GM23338 (cell line): ENCODE measurements around the gene PTPA. TPM values are rescaled to one million over a fixed set of nuclear protein-coding genes. Genes with fewer than 3 reads are reported as not detected.

Experiments
- ATAC-seq: fragments of 200-7000 bp; cut with Tn5 transposase; 3 replicates; pipeline ENCODE4 v1.9.1; 2020
- DNase-seq: peaks from one replicate; pipeline ENCODE4 v3.0.0-alpha.2; 2015; ENCODE audit warnings: low spot score
- H2AFZ ChIP-seq: fragments of 200-600 bp; sonication (generic); 2 replicates; pipeline ENCODE4 v1.8.0; 2016; ENCODE audit warnings: antibody characterized with exemption, mild to moderate bottlenecking, moderate library complexity
- H3F3A ChIP-seq: fragments of 200-600 bp; sonication (generic); replicated peaks from 2 replicates; pipeline ENCODE4 v1.8.0; 2017; ENCODE audit warnings: antibody characterized with exemption, mixed run types, low read depth
- H3K27ac ChIP-seq: fragments of 200-600 bp; sonication (generic); 2 replicates; pipeline ENCODE4 v1.6.1; 2016; ENCODE audit warnings: low read depth
- H3K27me3 ChIP-seq: fragments of 200-600 bp; sonication (generic); 2 replicates; pipeline ENCODE4 v1.8.0; 2016; ENCODE audit warnings: mild to moderate bottlenecking, mixed run types, moderate library complexity; ENCODE audit not compliant: insufficient read depth
- H3K36me3 ChIP-seq: fragments of 200-600 bp; sonication (generic); 2 replicates; pipeline ENCODE4 v1.8.0; 2016; ENCODE audit warnings: mild to moderate bottlenecking; ENCODE audit not compliant: insufficient read depth
- H3K4me1 ChIP-seq: fragments of 200-600 bp; sonication (generic); 2 replicates; pipeline ENCODE4 v1.8.0; 2016; ENCODE audit warnings: mild to moderate bottlenecking, moderate library complexity; ENCODE audit not compliant: insufficient read depth
- H3K4me2 ChIP-seq: fragments of 200-600 bp; sonication (generic); 2 replicates; pipeline ENCODE4 v1.7.1; 2017; ENCODE audit warnings: mixed run types
- H3K4me3 ChIP-seq: fragments of 200-600 bp; sonication (generic); 2 replicates; pipeline ENCODE4 v1.6.1; 2016; ENCODE audit warnings: mixed run types
- H3K79me2 ChIP-seq: fragments of 200-600 bp; sonication (generic); replicated peaks from 2 replicates; pipeline ENCODE4 v1.8.0; 2017; ENCODE audit warnings: mild to moderate bottlenecking; ENCODE audit not compliant: insufficient read depth
- H3K9me2 ChIP-seq: fragments of 200-600 bp; sonication (generic); 2 replicates; pipeline ENCODE4 v1.8.0; 2017; ENCODE audit not compliant: insufficient read depth
- H4K20me1 ChIP-seq: fragments of 200-600 bp; sonication (generic); replicated peaks from 2 replicates; pipeline ENCODE4 v1.8.0; 2017; ENCODE audit warnings: mild to moderate bottlenecking; ENCODE audit not compliant: insufficient read depth
- H3K27ac Mint-ChIP-seq: 2 replicates; pipeline ENCODE4 v1.8.0; 2020; ENCODE audit warnings: inconsistent platforms, mild to moderate bottlenecking, moderate library complexity, mixed read lengths
- H3K27me3 Mint-ChIP-seq: 3 replicates; pipeline ENCODE4 v1.8.0; 2022; ENCODE audit warnings: low read depth, mild to moderate bottlenecking, moderate library complexity, mixed read lengths, inconsistent platforms; ENCODE audit not compliant: insufficient read depth, poor library complexity
- H3K36me3 Mint-ChIP-seq: 3 replicates; pipeline ENCODE4 v1.8.0; 2021; ENCODE audit warnings: low read depth, mild to moderate bottlenecking, inconsistent platforms, moderate library complexity, mixed read lengths
- H3K4me1 Mint-ChIP-seq: 3 replicates; pipeline ENCODE4 v1.8.0; 2020; ENCODE audit warnings: mild to moderate bottlenecking, inconsistent platforms, mixed read lengths
- H3K4me3 Mint-ChIP-seq: 3 replicates; pipeline ENCODE4 v1.8.0; 2021; ENCODE audit warnings: moderate library complexity, mild to moderate bottlenecking, inconsistent platforms, mixed read lengths
- H3K9me3 Mint-ChIP-seq: 3 replicates; pipeline ENCODE4 v1.8.0; 2020; ENCODE audit warnings: moderate library complexity, mild to moderate bottlenecking, inconsistent platforms, mixed read lengths
- NANOG ChIP-seq: IDR thresholded peaks from 2 replicates; pipeline ENCODE4 v1.6.1; 2016; ENCODE audit warnings: antibody characterized with exemption, borderline replicate concordance
- ZNF114 ChIP-seq: fragments of 250-450 bp; sonication (Bioruptor Pico); IDR thresholded peaks from 2 replicates; pipeline ENCODE4 v1.5.0; 2020; ENCODE audit warnings: mild to moderate bottlenecking, moderate library complexity
- ZNF331 ChIP-seq: fragments of 250-450 bp; sonication (Bioruptor Pico); IDR thresholded peaks from 2 replicates; pipeline ENCODE4 v1.5.0; 2020; ENCODE audit warnings: low read depth, mild to moderate bottlenecking, moderate library complexity
- ZNF462 ChIP-seq: fragments of 250-450 bp; sonication (Bioruptor Pico); IDR thresholded peaks from 2 replicates; pipeline ENCODE4 v1.5.0; 2020; ENCODE audit warnings: mild to moderate bottlenecking, moderate library complexity
- polyA plus RNA-seq: library from polyadenylated mRNA; unstranded; fragments of >200 nt; fragmentation: Nextera tagmentation; extraction: Ambion mirVana; gene quantifications from 2 replicates; pipeline ENCODE4 v1.2.1, GENCODE V29; 2016
- total RNA-seq: library from RNA; depleted of rRNA; stranded (reverse); fragments of >200 nt; shearing (Covaris generic); gene quantifications from 2 replicates; pipeline ENCODE4 v1.2.3, GENCODE V29; 2014

PTPA gene
- total and polyA plus RNA-seq, 2 experiments from 2014 or later: 53.9 to 122 TPM

DNA sequence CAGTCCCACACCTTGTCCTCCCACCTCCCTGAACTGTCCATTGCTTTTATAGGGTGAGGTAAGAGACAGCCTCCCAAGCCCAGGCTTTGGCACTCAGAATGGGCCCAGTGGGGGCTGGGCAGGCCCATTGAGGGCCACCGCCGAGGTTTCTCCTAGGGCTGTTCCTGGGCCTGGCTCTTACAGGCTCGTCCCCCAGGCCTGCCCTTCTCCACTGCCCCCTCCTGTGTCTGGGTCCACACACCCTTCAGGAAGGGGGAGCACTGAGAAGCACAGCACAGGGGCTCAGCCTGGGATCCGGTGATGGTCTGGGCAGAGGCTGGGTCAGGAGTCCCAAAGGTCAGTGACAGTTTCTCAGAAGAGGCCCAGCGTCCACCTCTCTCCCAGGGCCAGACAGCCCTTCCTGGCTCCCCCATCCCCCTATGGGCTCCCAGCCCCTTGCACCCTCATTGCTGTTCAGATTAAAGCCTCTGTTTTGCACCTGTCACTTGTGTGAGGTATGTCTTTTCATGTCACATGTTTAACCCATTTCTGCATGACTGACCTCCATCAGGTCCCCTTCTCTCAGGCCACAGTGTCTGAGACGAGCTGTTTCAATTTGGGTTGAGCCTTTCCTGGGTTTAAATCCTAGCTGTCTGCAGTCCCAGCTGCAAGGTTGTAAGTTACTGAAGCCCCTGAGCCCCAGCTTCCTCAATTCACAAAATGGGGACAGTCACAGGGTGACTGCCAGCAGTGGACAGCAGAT lies 37.4 kb downstream of the PTPA start (continued):
- TF ChIP-seq ZNF462 (no peak), NANOG (no peak)

GRCh38 chr9:129149442-129149841 lies 38.2 kb downstream of the PTPA start:
- no peak overlapping the region for H2AFZ ChIP-seq
- H3K27me3 Mint-ChIP-seq: peaks cover 13% of the 10 kb centered on the region
- H3K79me2 ChIP-seq: no peaks in the 10 kb centered on the region
- no peak for DNase-seq
- H3K4me3 Mint-ChIP-seq: no peak overlapping the region
- H3K4me1 Mint-ChIP-seq: peaks cover 25% of the 10 kb centered on the region
- ATAC-seq: no peak
- no peaks in the 10 kb centered on the region for H3K9me3 Mint-ChIP-seq
- no peaks in the 10 kb centered on the region for H3K9me2 ChIP-seq
- no peaks in the 10 kb centered on the region; the same call in 1 of the 2 replicates for H3K36me3 ChIP-seq
- peaks cover 18% of the 10 kb centered on the region; the same call in 1 of the 2 replicates for H3K4me1 ChIP-seq
- TF ChIP-seq NANOG: no peak
- TF ChIP-seq ZNF331 (CRISPR knock-in tag): no peak
- no peak for TF ChIP-seq ZNF114 (CRISPR knock-in tag)
- H3K36me3 Mint-ChIP-seq: peaks cover 23% of the 10 kb centered on the region
- H4K20me1 ChIP-seq: peaks cover 9% of the 10 kb centered on the region
- H3K27ac ChIP-seq: no peak overlapping the region
- H3K27me3 ChIP-seq: no peaks in the 10 kb centered on the region
- H3K4me3 ChIP-seq: no peak overlapping the region
- H3K27ac Mint-ChIP-seq: no peak overlapping the region
- no peak overlapping the region for H3K4me2 ChIP-seq
- H3F3A ChIP-seq: no peaks in the 10 kb centered on the region
